ENCODE measurements around the gene SLIT1.

SLIT1 gene

DNA sequence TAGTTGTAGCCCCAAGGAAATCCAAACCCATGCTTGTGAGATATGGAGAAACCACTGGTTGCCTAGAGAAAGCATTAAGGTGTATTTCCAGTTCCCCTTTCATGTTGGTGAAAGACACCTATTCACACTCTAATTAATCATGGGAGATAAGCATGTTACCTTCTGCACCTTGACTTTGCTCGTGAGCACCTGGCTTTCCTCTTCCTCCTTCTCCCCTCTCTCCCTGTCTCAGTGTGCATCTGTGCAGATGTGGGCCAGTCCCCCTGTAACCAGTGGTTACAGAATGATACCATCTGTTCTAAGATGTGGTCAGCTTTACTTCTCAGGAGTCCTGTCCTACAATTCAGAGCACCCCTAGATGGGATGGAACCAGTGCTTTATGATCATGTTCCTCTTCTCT lies 193.0 kb downstream of the SLIT1 start:
- DNase-seq: no peak

DNA sequence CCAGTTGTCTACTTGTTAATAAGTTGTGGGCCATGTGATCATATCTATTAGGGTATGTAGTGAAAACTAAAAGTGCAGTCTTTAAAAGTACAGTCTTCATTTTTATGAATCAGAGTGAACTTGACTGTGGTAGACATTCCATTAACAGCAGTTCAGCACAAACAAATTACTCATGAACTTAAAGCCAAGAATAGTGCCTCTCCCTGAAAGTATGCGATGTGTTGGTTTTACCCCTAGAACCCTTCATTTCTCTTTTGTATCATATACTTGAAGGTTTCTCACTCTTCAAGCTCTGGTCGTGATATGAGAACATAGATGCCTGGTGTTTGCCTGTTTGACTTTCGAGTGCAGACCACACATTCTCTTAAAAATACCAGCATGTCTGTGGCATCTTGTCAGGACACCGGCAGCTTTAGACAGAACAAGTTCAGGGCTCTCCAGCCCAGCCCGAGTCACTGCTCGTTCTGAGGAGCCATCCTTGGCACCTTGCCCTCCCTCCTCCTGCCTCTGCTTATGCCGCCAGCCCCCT lies 194.4 kb downstream of the SLIT1 start:
- no peak for DNase-seq

DNA sequence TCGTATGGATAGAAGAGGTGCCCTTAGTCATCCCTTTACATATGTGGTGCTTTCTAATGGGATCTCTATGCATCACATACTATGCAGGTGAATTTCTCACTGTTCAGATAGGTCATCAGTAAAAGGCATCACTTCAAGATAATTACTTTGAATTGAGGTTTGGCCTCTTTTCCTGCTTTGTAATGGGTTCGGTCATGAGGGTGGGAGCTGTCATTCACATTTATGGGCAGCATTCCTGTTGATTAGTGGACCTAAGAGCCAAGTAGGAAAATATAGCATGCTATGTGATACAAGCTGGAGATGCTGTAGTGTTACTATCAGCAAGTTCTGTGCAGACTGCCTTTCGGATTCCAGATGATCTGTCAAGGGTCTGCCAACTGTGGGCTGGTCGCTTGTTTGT lies 197.3 kb downstream of the SLIT1 start:
- no peak for DNase-seq

DNA sequence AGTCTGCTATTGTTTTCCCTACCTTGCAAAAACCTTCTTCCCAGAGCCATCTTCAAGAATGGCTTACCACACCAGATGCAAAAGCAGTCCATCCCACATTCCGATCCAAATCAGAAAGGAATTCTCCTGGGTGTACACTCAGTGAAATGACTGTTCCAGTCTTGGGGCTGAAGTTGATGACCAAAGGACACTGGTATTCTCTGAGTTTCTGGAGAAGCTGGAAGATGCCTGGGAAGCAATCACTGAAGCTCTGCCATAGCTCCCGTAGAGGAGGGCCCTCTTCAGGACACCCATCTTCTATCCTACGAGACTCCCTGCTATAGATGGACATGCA lies 197.9 kb downstream of the SLIT1 start:
- no peak for DNase-seq

DNA sequence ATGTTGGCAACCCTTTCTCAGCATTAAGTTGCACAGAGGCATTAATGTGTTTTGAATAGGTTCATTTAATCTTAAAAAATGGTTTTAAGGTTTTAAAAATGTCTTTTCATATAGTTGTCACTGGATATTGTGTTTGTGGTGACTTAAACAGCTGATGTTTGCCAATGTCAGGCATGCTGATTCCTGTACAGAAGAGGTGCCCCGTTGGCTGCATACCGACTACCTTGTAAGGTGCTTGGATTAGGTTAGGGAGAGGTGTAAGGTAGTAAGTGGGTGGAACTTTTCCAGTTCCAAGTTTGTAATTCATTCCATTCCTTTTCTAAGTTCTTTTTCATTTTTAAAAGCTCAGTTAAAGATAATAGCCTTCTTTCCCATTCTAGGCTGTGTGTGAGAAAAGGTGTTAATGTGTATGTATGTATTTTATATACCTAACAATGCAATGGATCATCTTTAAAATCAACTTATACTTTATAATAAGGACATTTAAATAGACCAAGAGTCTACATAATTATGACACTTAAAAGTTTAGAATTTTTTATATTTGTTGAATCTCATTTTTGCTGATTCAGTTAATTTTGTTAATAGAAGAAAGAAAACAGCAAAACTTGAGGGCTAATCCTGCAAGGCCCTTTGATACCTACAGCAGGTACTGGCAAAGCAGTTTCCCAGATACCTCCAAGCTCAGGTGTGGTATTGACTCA lies 198.5 kb downstream of the SLIT1 start:
- DNase-seq: no peak

DNA sequence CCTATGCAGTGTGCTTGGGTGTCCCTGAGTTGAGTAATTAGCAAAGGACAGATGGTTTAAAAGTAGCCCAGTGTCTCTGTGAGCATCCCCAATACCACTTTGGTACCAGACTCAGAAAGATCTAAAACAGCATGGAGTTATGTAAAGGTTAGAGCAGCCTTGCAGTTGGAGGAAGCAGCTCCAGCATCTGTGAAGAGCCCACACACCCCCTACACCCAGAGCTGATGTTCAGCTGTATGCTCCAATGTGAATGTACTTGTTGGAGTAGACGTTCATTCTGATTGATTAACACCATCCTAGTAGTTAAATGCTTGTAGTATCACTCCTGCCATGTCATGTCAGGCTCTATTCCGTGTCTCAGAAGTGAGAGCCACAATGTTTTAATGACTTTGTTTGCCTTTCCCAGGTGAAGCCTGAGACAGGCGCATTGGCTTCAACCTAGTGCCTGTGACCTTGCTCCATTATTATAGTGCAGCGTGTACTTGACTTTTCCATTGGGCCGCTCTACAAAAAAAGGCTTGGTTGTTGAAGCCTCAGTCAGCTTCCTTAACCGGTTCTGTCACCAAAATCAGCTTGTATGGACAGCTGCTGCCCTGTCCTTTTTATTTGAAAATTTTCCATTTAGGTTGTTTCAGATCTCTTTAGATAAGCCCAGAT lies 199.4 kb downstream of the SLIT1 start:
- no peak for DNase-seq

DNA sequence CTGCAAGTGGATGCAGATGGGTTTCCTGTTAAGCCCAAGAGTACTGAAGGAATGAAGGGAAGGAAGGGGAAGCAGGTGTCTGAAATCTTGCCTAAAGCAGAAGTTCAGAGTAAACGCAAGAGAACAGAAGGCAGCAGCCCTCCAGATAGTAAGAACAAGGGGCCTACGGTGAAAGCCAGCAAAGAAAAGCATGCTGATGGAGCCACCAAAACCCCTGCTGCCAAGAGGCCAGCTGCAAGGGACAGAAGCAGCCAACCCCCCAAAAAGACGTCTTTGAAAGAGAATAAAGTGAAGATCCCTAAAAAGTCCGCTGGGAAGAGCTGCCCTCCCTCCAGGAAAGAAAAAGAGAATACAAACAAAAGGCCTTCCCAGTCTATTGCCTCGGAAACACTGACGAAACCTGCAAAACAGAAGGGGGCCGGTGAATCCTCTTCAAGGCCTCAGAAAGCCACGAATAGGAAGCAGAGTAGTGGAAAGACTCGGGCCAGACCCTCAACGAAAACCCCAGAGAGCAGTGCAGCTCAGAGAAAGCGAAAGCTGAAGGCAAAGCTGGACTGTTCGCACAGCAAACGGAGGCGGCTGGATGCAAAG lies 201.1 kb downstream of the SLIT1 start:
- DNase-seq: no peak

- DNase-seq: no peak
These were observed 203.4 kb downstream of the SLIT1 start for GRCh38 chr10:96982149-96982930.

- no peak for DNase-seq
These were observed 207.1 kb downstream of the SLIT1 start for GRCh38 chr10:96978621-96979154.

GRCh38 chr10:96975136-96975535 lies 210.6 kb downstream of the SLIT1 start:
- no peak for DNase-seq

- no peak for DNase-seq
These were observed 211.7 kb downstream of the SLIT1 start for GRCh38 chr10:96973809-96974747.

- no peak for DNase-seq
These were observed 213.5 kb downstream of the SLIT1 start for GRCh38 chr10:96972264-96972663.

GRCh38 chr10:96971324-96971723 lies 214.4 kb downstream of the SLIT1 start:
- no peak for DNase-seq

DNA sequence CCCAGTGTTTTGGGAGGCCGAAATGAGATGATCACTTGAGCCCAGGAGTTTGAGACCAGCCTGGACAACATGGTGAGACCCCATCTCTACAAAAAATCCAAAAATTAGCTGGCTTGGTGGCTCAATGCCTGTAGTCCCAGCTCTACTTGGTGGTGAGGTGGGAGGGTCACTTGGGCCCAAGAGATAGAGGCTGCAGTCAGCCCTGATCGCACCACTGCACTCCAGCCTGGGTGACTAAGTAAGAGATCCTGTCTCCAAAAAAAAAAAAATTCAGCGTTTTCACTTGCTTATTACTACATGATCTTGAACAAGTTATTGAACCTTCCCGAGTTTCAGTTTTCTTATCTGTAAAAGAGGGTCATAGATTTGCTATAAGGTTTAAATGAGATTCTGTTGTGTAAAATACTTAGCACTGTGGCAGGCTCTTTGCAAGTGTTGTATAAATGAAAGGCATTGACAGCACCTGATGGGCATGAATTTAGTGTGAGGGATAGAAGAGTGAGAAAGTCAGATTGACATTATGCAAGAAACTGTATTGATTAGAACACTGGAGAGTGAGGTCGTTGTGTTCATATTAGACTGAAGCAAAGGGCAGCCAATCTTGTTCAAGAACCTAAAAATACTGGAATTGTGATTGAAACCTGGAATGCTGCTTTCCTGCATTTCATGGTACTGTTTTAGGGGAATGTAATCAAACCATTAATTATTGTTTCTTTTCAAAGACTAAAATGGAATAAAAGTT lies 216.9 kb downstream of the SLIT1 start:
- DNase-seq: no peak

DNA sequence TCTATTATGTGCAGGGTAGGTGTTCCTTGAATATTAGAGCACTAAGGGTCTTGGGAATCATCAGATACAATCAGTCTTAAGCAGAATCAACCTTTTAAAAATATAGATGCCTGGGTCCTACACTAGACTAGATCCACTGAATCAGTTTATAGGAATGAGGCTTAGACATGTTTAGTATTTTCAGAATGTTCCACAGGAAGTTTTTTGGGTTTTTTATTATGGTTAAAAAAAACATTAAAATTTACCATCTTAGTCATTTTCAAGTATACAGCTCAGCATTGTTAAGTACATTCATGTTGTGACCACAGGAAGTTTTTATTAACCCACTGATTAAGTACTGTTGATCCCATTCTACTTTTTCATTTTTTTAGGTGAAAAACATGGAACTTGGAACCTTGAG lies 217.9 kb downstream of the SLIT1 start:
- DNase-seq: no peak

- no peak for DNase-seq
These were observed 221.6 kb downstream of the SLIT1 start for GRCh38 chr10:96964131-96964530.

- no peak for DNase-seq
These were observed 224.9 kb downstream of the SLIT1 start for GRCh38 chr10:96960872-96961271.

- DNase-seq: no peak
These were observed 226.0 kb downstream of the SLIT1 start for GRCh38 chr10:96959733-96960132.

DNA sequence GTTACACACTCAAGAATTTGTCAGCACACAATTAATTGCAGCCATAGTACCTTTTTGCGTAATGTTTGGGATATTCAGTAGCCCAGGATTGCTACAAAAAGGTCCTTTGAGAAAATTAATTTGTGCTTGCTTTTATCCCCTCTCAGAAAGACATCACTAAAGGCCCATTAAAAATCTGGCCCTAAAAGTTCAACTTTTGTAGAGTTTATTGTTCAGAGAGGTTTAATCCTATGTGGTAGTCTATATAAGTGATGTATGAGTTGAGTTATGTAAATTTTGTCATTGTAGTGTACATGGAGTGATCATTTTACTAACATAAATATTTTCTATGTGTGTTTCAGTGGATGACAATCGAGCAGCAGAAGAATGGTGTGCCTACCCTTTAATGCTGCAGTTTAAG lies 227.7 kb downstream of the SLIT1 start:
- DNase-seq: no peak

- no peak for DNase-seq
These were observed 230.0 kb downstream of the SLIT1 start for GRCh38 chr10:96955794-96956193.

GRCh38 chr10:96951954-96952353 lies 233.8 kb downstream of the SLIT1 start:
- no peak for DNase-seq
